ENCODE measurements around the gene PEX1. TPM values are rescaled to one million over a fixed set of nuclear protein-coding genes. Genes with fewer than 3 reads are reported as not detected.

The PEX1 gene
- total RNA-seq, result 14.7 and 18.3 TPM in 2 replicates

DNA sequence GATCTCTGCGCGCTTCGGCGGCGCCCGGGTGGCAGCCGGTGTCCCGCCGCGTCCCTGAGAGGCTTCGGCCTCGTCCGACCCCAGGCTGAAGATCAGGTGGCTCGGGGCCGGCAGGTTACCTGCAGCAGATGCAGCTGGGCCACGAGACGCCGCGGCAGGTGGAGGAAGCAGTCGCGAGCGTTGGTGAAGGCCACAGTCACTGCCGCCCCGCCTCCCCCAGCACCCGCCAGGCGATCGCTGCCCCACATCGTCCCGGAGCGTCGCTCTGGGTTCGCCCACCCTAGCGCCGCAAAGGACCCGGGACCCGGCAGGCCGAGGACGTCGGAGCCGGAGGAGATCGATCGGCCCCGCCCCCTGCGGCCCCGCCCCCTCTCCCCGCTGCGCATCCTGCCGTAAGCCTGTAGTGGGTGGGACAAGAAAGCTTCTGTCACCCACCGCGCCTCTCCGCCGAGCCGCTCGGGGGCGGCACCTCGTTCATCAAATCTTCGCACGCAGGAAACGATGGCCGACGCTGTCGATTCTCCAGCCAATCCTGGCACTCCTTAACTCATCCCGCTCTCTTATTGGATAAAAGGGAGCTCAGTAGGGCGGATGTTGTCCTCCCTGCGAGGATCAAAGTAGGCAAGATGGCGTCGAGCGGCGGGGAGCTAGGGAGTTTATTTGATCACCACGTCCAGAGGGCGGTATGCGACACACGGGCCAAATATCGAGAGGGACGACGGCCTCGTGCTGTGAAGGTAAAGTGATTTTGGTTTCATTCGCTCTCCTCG is at the start of gene PEX1, which contains the start of gene RBM48:
PEX1 (minus strand) TSS at position 333 of the 770 bp plus-strand sequence; CDS start at position 248, 85 bp downstream.
RBM48 (plus strand) TSS at position 608 of the 770 bp plus-strand sequence; CDS start at position 627, 19 bp downstream.
- TF ChIP-seq, protein P1, sequence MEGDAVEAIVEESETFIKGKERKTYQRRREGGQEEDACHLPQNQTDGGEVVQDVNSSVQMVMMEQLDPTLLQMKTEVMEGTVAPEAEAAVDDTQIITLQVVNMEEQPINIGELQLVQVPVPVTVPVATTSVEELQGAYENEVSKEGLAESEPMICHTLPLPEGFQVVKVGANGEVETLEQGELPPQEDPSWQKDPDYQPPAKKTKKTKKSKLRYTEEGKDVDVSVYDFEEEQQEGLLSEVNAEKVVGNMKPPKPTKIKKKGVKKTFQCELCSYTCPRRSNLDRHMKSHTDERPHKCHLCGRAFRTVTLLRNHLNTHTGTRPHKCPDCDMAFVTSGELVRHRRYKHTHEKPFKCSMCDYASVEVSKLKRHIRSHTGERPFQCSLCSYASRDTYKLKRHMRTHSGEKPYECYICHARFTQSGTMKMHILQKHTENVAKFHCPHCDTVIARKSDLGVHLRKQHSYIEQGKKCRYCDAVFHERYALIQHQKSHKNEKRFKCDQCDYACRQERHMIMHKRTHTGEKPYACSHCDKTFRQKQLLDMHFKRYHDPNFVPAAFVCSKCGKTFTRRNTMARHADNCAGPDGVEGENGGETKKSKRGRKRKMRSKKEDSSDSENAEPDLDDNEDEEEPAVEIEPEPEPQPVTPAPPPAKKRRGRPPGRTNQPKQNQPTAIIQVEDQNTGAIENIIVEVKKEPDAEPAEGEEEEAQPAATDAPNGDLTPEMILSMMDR (IDR thresholded peaks at IDR 0.05; ENCODE audit: insufficient read depth, low read length, poor library complexity, severe bottlenecking), result peak; percentile 26
- Histone ChIP-seq H3K36me3 (ENCODE audit: control insufficient read depth, insufficient read depth, low read length) (no peaks in the 10 kb centered on the region), H3K4me3 (ENCODE audit: low read depth, low read length) (peak within 1 kb of the TSS; percentile 74), H3K27me3 (ENCODE audit: control insufficient read depth, insufficient read depth, low read length) (no peaks in the 10 kb centered on the region)
- DNase-seq (ENCODE audit: low read depth), result peak; percentile 98

DNA sequence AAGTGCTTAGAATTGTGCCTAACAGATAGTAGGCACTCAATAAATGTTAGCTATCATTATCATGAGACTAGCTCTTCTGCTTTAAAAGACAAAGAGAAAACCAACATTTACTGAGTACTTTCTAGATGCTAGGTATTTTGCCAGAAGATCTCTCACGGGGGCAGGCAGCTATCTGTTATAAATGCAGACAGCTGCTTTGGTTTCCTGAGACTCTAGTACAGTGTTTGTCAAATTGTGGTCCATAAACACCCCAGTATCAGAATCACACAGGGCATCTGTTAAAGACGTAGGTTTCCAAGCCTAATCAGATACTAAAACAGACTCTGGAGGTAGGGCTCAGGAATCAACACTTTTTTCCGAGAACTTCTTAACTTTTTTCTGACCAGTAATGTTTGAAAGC is 48.0 kb upstream of the PEX1 start:
- Histone ChIP-seq H3K4me3 (ENCODE audit: low read depth, low read length) (no peak overlapping the region), H3K27me3 (ENCODE audit: control insufficient read depth, insufficient read depth, low read length) (no peaks in the 10 kb centered on the region), H3K36me3 (ENCODE audit: control insufficient read depth, insufficient read depth, low read length) (no peaks in the 10 kb centered on the region)
- TF ChIP-seq, protein P1 (IDR thresholded peaks at IDR 0.05; ENCODE audit: insufficient read depth, low read length, poor library complexity, severe bottlenecking), result no peak
- DNase-seq (ENCODE audit: low read depth), result no peak

GRCh38 chr7:92569137-92569536 is 40.8 kb upstream of the PEX1 start:
- peaks cover 2% of the 10 kb centered on the region for H3K36me3 ChIP-seq (ENCODE audit: control insufficient read depth, insufficient read depth, low read length)
- TF ChIP-seq, protein P1 (IDR thresholded peaks at IDR 0.05; ENCODE audit: insufficient read depth, low read length, poor library complexity, severe bottlenecking), result no peak
- DNase-seq (ENCODE audit: low read depth), result no peak
- H3K4me3 ChIP-seq (ENCODE audit: low read depth, low read length), result no peak overlapping the region
- no peaks in the 10 kb centered on the region for H3K27me3 ChIP-seq (ENCODE audit: control insufficient read depth, insufficient read depth, low read length)

DNA sequence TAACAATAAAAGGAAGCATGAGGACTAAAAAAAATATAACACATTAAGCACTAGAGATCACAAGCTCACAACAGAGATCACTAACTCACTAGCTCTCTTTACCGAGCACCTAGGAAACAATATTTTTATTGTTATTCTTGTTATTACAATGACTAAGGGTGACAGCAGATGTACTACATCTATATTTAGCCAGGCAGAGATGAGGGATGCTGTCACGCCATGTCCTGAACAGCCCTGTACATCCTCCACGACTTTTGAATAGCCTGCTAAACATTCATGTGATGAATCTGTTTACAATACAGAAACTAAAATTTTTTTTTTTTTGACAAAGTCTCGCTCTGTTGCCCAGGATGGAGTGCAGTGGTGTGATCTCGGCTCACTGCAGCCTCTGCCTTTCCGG is 39.1 kb upstream of the PEX1 start:
- Histone ChIP-seq H3K27me3 (ENCODE audit: control insufficient read depth, insufficient read depth, low read length) (no peaks in the 10 kb centered on the region), H3K4me3 (ENCODE audit: low read depth, low read length) (no peak overlapping the region), H3K36me3 (ENCODE audit: control insufficient read depth, insufficient read depth, low read length) (peaks cover 2% of the 10 kb centered on the region)
- TF ChIP-seq, protein P1 (IDR thresholded peaks at IDR 0.05; ENCODE audit: insufficient read depth, low read length, poor library complexity, severe bottlenecking), result no peak
- DNase-seq (ENCODE audit: low read depth), result no peak

- Histone ChIP-seq H3K36me3 (ENCODE audit: control insufficient read depth, insufficient read depth, low read length) (no peaks in the 10 kb centered on the region), H3K4me3 (ENCODE audit: low read depth, low read length) (no peak overlapping the region), H3K27me3 (ENCODE audit: control insufficient read depth, insufficient read depth, low read length) (no peaks in the 10 kb centered on the region)
- TF ChIP-seq, protein P1 (IDR thresholded peaks at IDR 0.05; ENCODE audit: insufficient read depth, low read length, poor library complexity, severe bottlenecking), result no peak
- no peak for DNase-seq (ENCODE audit: low read depth)
Observed at GRCh38 chr7:92563345-92563744, 35.0 kb upstream of the PEX1 start.
